GM12875 (cell line): ENCODE results near the gene SBSN.

Source experiments
- H3K4me3 ChIP-seq: one replicate; pipeline ENCODE4 v1.5.1; 2011; ENCODE audit warnings: low read depth, low read length, control low read depth
- CTCF ChIP-seq: IDR thresholded peaks from 2 replicates; pipeline ENCODE4 v1.5.1; 2011; ENCODE audit warnings: low read depth, mild to moderate bottlenecking, control low read depth, inconsistent platforms, low read length, moderate library complexity, borderline replicate concordance; ENCODE audit not compliant: insufficient read depth

The SBSN gene

GRCh38 chr19:35529241-35530218 lies 1.4 kb upstream of the SBSN start:
- no peak for TF ChIP-seq CTCF

GRCh38 chr19:35525873-35526272 lies 2.2 kb downstream of the SBSN start:
- no peak overlapping the region for H3K4me3 ChIP-seq
- no peak for TF ChIP-seq CTCF

More at GRCh38 chr19:35529241-35530218, 1.4 kb upstream of the SBSN start:
- no peak overlapping the region for H3K4me3 ChIP-seq

- no peak for TF ChIP-seq CTCF
- no peak overlapping the region for H3K4me3 ChIP-seq
Observed at GRCh38 chr19:35524181-35524837, 3.8 kb downstream of the SBSN start.

GRCh38 chr19:35522745-35523327 lies 5.3 kb downstream of the SBSN start:
- H3K4me3 ChIP-seq, result no peak overlapping the region

GRCh38 chr19:35521124-35521743 lies 6.9 kb downstream of the SBSN start:
- H3K4me3 ChIP-seq, result no peak overlapping the region
- TF ChIP-seq CTCF, result no peak

More at GRCh38 chr19:35522745-35523327, 5.3 kb downstream of the SBSN start:
- TF ChIP-seq CTCF, result no peak

- H3K4me3 ChIP-seq, result no peak overlapping the region
- TF ChIP-seq CTCF, result no peak
Observed at GRCh38 chr19:35519291-35519690, 8.8 kb downstream of the SBSN start.
